ENCODE data around the gene TSEN34.
"Not testable (repeated sequence)": the region's sequence is repeated elsewhere in the genome, so short reads cannot be mapped to it uniquely, and the experiment has no call there.

Gene TSEN34

GRCh38 chr19:54233941-54234340, 42.8 kb downstream of the TSEN34 start:
- no peaks in the 10 kb centered on the region for H3K9me3 ChIP-seq (ENCODE audit: control insufficient read depth, low read depth, low read length)
- H3K27ac ChIP-seq (ENCODE audit: low read length) = no peak overlapping the region
- H3K27me3 ChIP-seq (ENCODE audit: control insufficient read depth, insufficient read depth, low read length) = peaks cover 25% of the 10 kb centered on the region
- no peak overlapping the region for H3K4me3 ChIP-seq (ENCODE audit: low read length)
- no peaks in the 10 kb centered on the region for H3K4me1 ChIP-seq (ENCODE audit: control insufficient read depth, low read depth, low read length)
- H3K36me3 ChIP-seq (ENCODE audit: control insufficient read depth, low read depth, low read length) = no peaks in the 10 kb centered on the region
- no peak overlapping the region for H3K9ac ChIP-seq (ENCODE audit: low read length)

DNA sequence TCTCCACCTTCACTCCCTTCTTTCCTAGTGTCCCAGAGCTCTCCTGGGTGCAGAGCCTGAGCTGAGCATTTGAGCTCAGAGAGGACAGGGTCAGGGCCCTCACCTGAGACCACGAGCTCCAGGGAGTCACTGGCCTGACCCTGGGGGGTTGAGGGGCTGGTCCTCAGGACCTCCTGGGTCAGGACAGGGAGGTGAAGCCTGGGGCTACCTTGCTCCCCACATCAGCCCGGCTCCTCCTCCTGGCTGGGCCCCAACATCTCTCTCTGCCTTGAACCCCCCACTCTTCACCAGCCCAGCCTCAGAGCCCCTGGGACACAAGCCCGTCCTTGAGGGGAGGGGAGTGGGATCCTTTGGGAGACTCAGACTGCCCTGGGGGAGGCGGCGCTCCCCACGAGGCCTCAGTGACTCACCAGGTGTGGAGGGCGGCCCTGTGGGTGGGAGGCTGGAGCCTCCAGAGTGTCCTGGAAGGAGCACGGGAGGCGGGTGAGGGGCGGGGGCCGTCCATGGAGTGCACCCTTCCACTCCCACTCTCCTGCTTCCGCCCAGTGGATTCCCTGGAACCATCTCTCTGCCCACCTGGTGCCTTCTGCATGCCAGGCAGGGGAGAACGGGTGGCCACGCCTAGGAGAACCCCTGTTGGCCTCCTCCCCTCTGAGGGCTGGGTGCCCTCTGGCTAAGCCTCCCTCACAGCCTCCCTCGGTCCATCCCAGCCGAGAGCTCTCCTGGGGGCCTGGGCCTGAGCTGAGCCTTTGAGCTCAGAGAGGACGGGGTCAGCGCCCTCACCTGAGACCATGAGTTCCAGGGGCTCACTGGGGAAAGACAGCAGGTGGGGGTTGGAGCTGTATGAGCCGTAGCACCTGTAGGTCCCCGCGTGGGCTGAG, 48.6 kb downstream of the TSEN34 start:
- not testable (repeated sequence) for H3K36me3 ChIP-seq (ENCODE audit: control insufficient read depth, low read depth, low read length); H3K27ac ChIP-seq (ENCODE audit: low read length)

GRCh38 chr19:54240372-54241336, 49.5 kb downstream of the TSEN34 start:
- H3K4me1 ChIP-seq (ENCODE audit: control insufficient read depth, low read depth, low read length); H3K36me3 ChIP-seq (ENCODE audit: control insufficient read depth, low read depth, low read length); H3K4me3 ChIP-seq (ENCODE audit: low read length); H3K9me3 ChIP-seq (ENCODE audit: control insufficient read depth, low read depth, low read length); H3K9ac ChIP-seq (ENCODE audit: low read length); H3K27ac ChIP-seq (ENCODE audit: low read length); H3K27me3 ChIP-seq (ENCODE audit: control insufficient read depth, insufficient read depth, low read length): not testable (repeated sequence)

More for the DNA sequence above, 48.6 kb downstream of the TSEN34 start:
- H3K9ac ChIP-seq (ENCODE audit: low read length); H3K4me3 ChIP-seq (ENCODE audit: low read length); H3K4me1 ChIP-seq (ENCODE audit: control insufficient read depth, low read depth, low read length); H3K9me3 ChIP-seq (ENCODE audit: control insufficient read depth, low read depth, low read length); H3K27me3 ChIP-seq (ENCODE audit: control insufficient read depth, insufficient read depth, low read length): not testable (repeated sequence)

- not testable (repeated sequence) for H3K9ac ChIP-seq (ENCODE audit: low read length); H3K27me3 ChIP-seq (ENCODE audit: control insufficient read depth, insufficient read depth, low read length); H3K27ac ChIP-seq (ENCODE audit: low read length); H3K4me3 ChIP-seq (ENCODE audit: low read length); H3K4me1 ChIP-seq (ENCODE audit: control insufficient read depth, low read depth, low read length); H3K36me3 ChIP-seq (ENCODE audit: control insufficient read depth, low read depth, low read length); H3K9me3 ChIP-seq (ENCODE audit: control insufficient read depth, low read depth, low read length)
Observed at GRCh38 chr19:54242234-54242633, 51.1 kb downstream of the TSEN34 start.

DNA sequence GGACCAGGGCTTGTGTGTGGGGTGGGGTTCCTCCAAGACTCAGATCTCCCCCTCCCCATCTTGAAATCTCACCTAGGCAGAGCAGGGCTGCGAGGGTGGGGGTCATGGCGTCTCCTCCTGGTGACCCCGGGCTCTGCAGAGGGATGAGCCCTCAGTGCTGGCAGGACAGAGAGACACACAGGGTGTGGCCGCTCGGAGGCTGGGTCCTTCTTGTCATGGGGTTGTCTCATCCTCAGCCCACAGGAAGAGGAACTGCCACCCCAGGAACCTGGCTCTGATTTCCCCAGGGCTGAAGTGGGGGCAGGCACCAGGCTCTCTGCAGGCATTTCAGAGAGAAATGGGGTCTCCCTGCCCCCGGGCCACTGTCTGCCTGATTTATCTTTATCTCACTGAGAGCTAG, 51.5 kb downstream of the TSEN34 start, which contains the start of gene LILRA6:
Gene LILRA6, minus strand, starts transcription at position 145 of the 400 bp plus-strand sequence.
- H3K4me1 ChIP-seq (ENCODE audit: control insufficient read depth, low read depth, low read length); H3K9ac ChIP-seq (ENCODE audit: low read length); H3K9me3 ChIP-seq (ENCODE audit: control insufficient read depth, low read depth, low read length); H3K27ac ChIP-seq (ENCODE audit: low read length); H3K36me3 ChIP-seq (ENCODE audit: control insufficient read depth, low read depth, low read length); H3K27me3 ChIP-seq (ENCODE audit: control insufficient read depth, insufficient read depth, low read length); H3K4me3 ChIP-seq (ENCODE audit: low read length): not testable (repeated sequence)

DNA sequence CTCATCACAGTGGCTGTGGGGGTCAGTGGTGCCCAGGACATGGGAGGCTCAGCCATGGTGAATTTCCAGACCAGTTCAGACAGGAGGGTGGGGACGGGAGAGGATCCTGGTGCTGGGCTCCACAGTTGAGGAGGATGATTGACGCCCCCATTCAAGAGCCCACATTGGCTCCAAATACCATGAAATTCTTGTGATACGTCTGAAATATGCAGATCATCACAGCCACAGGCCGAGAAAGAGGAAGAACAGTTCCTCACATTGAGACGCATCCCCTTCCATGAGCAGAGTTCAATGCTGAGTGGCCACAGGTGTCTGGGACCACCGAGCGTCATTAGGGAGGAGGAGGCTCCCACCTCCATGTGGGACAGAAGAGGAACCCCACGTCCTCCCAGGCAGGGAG, 52.7 kb downstream of the TSEN34 start:
- H3K9me3 ChIP-seq (ENCODE audit: control insufficient read depth, low read depth, low read length); H3K9ac ChIP-seq (ENCODE audit: low read length); H3K27me3 ChIP-seq (ENCODE audit: control insufficient read depth, insufficient read depth, low read length): not testable (repeated sequence)

More for the DNA sequence above, 52.7 kb downstream of the TSEN34 start:
- H3K36me3 ChIP-seq (ENCODE audit: control insufficient read depth, low read depth, low read length); H3K4me1 ChIP-seq (ENCODE audit: control insufficient read depth, low read depth, low read length); H3K27ac ChIP-seq (ENCODE audit: low read length); H3K4me3 ChIP-seq (ENCODE audit: low read length): not testable (repeated sequence)
